Adipocyte (in vitro differentiated cells): ENCODE data around the gene TECTA.
A peak's percentile ranks its signal among the peaks of the same experiment; 100 is the strongest.

Experiments
- DNase-seq: peaks from one replicate; pipeline ENCODE4 v3.0.0-alpha.2; 2015; ENCODE audit warnings: low read depth
- H3K27me3 ChIP-seq: replicated peaks from 2 replicates; pipeline ENCODE4 v1.7.0; 2013; ENCODE audit warnings: mild to moderate bottlenecking, low read length, moderate library complexity; ENCODE audit not compliant: control insufficient read depth, insufficient read depth
- H3K36me3 ChIP-seq: 2 replicates; pipeline ENCODE4 v1.7.0; 2013; ENCODE audit warnings: low read length, mild to moderate bottlenecking, moderate library complexity; ENCODE audit not compliant: control insufficient read depth, insufficient read depth, severe bottlenecking
- H3K4me1 ChIP-seq: 2 replicates; pipeline ENCODE4 v1.7.0; 2013; ENCODE audit warnings: mild to moderate bottlenecking, low read length, moderate library complexity; ENCODE audit not compliant: control insufficient read depth, insufficient read depth
- H3K4me3 ChIP-seq: 2 replicates; pipeline ENCODE4 v1.7.0; 2013; ENCODE audit warnings: mild to moderate bottlenecking, low read length, moderate library complexity
- H3K9ac ChIP-seq: 2 replicates; pipeline ENCODE4 v1.7.0; 2013; ENCODE audit warnings: mild to moderate bottlenecking, low read length, moderate library complexity
- H3K9me3 ChIP-seq: 2 replicates; pipeline ENCODE4 v1.7.0; 2013; ENCODE audit warnings: mild to moderate bottlenecking, low read length, moderate library complexity; ENCODE audit not compliant: control insufficient read depth

TECTA gene

GRCh38 chr11:121188776-121189175 lies 87.7 kb downstream of the TECTA start:
- Histone ChIP-seq H3K4me1 (no peaks in the 10 kb centered on the region), H3K9ac (no peak overlapping the region), H3K36me3 (no peaks in the 10 kb centered on the region), H3K9me3 (peaks cover 2% of the 10 kb centered on the region), H3K4me3 (no peak overlapping the region), H3K27me3 (peaks cover 14% of the 10 kb centered on the region)
- no peak for DNase-seq

DNA sequence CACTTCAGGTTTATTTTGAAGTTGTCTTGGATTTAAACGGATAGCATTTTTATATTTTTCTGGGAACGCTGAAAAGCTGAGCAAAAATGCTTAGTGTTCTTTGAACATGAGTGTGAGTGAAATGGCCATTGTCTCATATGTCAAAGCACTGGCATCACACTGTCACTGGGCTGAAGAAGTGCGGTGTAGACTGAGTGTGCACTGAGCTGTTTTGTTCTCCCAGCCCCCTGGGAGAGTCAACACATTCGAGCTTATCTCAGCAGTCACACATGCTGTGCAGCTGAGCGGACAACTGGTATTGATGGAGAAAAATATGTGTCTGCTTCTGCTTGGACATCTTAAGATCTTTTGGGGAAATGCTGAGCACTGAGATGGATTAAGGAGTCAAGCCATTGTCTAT lies 90.8 kb downstream of the TECTA start:
- Histone ChIP-seq H3K9me3 (no peaks in the 10 kb centered on the region), H3K36me3 (no peaks in the 10 kb centered on the region), H3K4me1 (no peaks in the 10 kb centered on the region), H3K27me3 (peaks cover 25% of the 10 kb centered on the region), H3K4me3 (no peak overlapping the region), H3K9ac (no peak overlapping the region)
- DNase-seq = no peak

- peak; percentile 86 for DNase-seq
- Histone ChIP-seq H3K4me3 (no peak overlapping the region), H3K36me3 (no peaks in the 10 kb centered on the region)
Measured at GRCh38 chr11:121194731-121195596, 93.9 kb downstream of the TECTA start.

GRCh38 chr11:121198491-121198890 lies 97.4 kb downstream of the TECTA start:
- no peak for DNase-seq
- Histone ChIP-seq H3K4me1 (no peaks in the 10 kb centered on the region), H3K9ac (no peak overlapping the region)

More at GRCh38 chr11:121194731-121195596, 93.9 kb downstream of the TECTA start:
- peaks cover 28% of the 10 kb centered on the region for H3K27me3 ChIP-seq
- no peaks in the 10 kb centered on the region for H3K9me3 ChIP-seq
- no peaks in the 10 kb centered on the region for H3K4me1 ChIP-seq
- no peak overlapping the region for H3K9ac ChIP-seq

GRCh38 chr11:121199516-121199915 lies 98.5 kb downstream of the TECTA start:
- H3K4me1 ChIP-seq = no peaks in the 10 kb centered on the region
- no peak for DNase-seq
- H3K4me3 ChIP-seq = no peak overlapping the region
- H3K36me3 ChIP-seq = no peaks in the 10 kb centered on the region
- no peaks in the 10 kb centered on the region for H3K9me3 ChIP-seq
- peaks cover 30% of the 10 kb centered on the region for H3K27me3 ChIP-seq
- H3K9ac ChIP-seq = no peak overlapping the region

More at GRCh38 chr11:121198491-121198890, 97.4 kb downstream of the TECTA start:
- no peaks in the 10 kb centered on the region for H3K36me3 ChIP-seq
- peaks cover 23% of the 10 kb centered on the region for H3K27me3 ChIP-seq
- H3K9me3 ChIP-seq = no peaks in the 10 kb centered on the region
- no peak overlapping the region for H3K4me3 ChIP-seq

DNA sequence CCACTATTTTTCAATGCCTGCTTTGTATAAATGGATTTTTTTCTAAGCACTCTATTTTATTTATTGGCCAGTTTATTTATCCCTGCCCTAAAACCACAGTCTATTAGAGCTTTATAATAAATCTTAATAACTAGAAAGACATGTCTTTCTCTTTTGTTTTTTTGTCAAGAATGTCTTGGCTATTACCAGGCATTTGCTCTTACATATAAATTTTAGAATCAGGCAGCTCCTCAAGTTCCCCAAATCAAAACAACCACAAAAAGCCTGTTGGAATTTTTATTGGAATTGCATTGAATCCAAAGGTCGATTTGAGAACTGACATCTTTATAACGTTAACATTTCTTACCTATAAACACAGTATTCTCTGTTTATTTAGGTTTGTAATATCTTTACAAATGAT lies 105.8 kb downstream of the TECTA start:
- H3K9ac ChIP-seq = no peak overlapping the region
- no peak overlapping the region for H3K4me3 ChIP-seq
- H3K9me3 ChIP-seq = no peaks in the 10 kb centered on the region
- H3K36me3 ChIP-seq = no peaks in the 10 kb centered on the region
- peaks cover 17% of the 10 kb centered on the region for H3K4me1 ChIP-seq
- H3K27me3 ChIP-seq = peaks cover 21% of the 10 kb centered on the region
- no peak for DNase-seq

GRCh38 chr11:121207485-121208115 lies 106.6 kb downstream of the TECTA start:
- H3K36me3 ChIP-seq = no peaks in the 10 kb centered on the region
- DNase-seq = peak; percentile 10
- H3K9me3 ChIP-seq = no peaks in the 10 kb centered on the region
- H3K27me3 ChIP-seq = peaks cover 25% of the 10 kb centered on the region
- H3K4me1 ChIP-seq = peaks cover 17% of the 10 kb centered on the region
- H3K4me3 ChIP-seq = no peak overlapping the region
- H3K9ac ChIP-seq = no peak overlapping the region

- Histone ChIP-seq H3K36me3 (no peaks in the 10 kb centered on the region), H3K27me3 (peaks cover 34% of the 10 kb centered on the region), H3K9me3 (no peaks in the 10 kb centered on the region), H3K4me1 (peaks cover 17% of the 10 kb centered on the region), H3K4me3 (no peak overlapping the region), H3K9ac (no peak overlapping the region)
- no peak for DNase-seq
Measured at GRCh38 chr11:121210445-121211080, 109.5 kb downstream of the TECTA start.

GRCh38 chr11:121211626-121212025 lies 110.6 kb downstream of the TECTA start:
- Histone ChIP-seq H3K4me3 (no peak overlapping the region), H3K4me1 (peaks cover 17% of the 10 kb centered on the region)

GRCh38 chr11:121212536-121213361 lies 111.7 kb downstream of the TECTA start:
- Histone ChIP-seq H3K36me3 (no peaks in the 10 kb centered on the region), H3K27me3 (peaks cover 34% of the 10 kb centered on the region), H3K9me3 (no peaks in the 10 kb centered on the region), H3K4me1 (peaks cover 14% of the 10 kb centered on the region), H3K4me3 (no peak overlapping the region), H3K9ac (no peak overlapping the region)
- no peak for DNase-seq

More at GRCh38 chr11:121211626-121212025, 110.6 kb downstream of the TECTA start:
- no peaks in the 10 kb centered on the region for H3K9me3 ChIP-seq
- DNase-seq = no peak
- no peak overlapping the region for H3K9ac ChIP-seq
- H3K27me3 ChIP-seq = peaks cover 34% of the 10 kb centered on the region
- H3K36me3 ChIP-seq = no peaks in the 10 kb centered on the region
